Measurements from ENCODE around the gene PCBP3.
"Not testable (repeated sequence)": the region's sequence is repeated elsewhere in the genome, so short reads cannot be mapped to it uniquely, and the experiment has no call there.

The PCBP3 gene

GRCh38 chr21:45965084-45965809 is 321.7 kb downstream of the PCBP3 start:
- no peak for DNase-seq (ENCODE audit: low spot score)

DNA sequence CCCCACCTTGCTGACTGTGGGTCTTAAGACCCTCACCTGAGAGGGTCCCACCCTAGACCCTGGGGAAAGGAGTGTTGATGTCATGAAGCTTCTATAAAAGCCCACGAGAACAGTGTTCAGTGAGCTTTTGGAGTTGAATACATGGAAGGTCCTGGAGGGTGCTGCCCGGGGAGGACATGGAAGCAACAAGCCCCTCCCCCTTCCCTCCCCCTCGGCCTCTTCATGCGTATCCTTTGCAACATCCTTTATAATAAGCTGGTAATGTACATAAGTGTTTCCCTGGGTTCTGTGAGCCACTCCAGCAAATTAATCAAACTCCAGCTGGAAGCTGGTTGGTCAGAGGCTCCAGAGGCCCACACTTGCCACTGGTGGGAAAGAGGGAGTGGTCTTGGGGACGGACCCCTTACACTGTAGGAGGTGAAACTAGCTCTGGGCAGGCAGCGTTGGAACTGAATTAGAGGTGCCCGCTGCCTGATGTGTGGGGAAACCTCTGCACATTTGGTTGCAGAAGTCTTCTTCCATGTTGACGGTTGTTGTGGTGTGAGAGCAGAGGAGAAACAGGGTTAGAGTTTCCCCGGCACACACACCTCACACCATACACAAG is 323.4 kb downstream of the PCBP3 start:
- no peak for DNase-seq (ENCODE audit: low spot score)

GRCh38 chr21:45969921-45970673 is 326.6 kb downstream of the PCBP3 start:
- no peak for DNase-seq (ENCODE audit: low spot score)

GRCh38 chr21:45970674-45971615 is 327.4 kb downstream of the PCBP3 start:
- DNase-seq (ENCODE audit: low spot score): peak; percentile 8

GRCh38 chr21:45971616-45972352 is 328.3 kb downstream of the PCBP3 start:
- DNase-seq (ENCODE audit: low spot score): no peak

GRCh38 chr21:45972353-45972715 is 328.8 kb downstream of the PCBP3 start:
- DNase-seq (ENCODE audit: low spot score): no peak

DNA sequence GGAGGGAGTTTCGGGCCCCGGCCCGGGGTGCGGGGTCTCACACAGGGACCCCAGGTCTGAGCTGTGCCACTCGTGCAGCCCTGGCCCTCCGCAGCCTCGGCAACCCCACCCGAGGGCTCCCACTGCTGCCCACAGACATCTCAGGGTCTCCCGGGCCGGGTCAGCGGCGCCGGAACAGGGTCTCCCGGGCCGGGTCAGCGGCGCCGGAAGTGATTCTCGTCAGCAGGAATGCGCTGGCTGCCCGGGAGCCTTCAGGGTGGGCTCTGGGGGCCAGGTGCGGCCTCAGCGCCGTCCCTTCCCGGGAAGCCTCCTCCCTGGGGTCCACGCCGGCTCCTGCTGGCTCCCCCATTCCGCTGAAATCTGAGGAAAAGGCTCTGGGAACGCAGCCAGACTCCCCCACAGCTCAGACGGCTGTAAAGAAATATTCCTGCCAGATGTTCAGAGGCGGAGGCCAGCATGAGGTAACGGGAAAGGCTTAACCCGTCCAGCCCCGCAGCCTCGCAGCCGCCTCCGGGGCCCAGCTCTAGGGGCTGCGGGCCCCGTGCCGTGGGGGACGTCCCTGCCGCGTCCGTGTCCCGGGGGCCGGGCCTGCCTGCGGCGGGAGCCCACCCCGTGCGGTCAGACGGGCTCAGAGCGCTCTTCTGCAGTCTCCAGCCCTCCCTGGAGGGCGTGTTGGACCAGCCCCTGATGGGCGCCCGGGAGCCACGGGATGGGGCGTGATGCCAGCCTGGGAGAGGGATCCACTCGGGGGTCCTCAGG is 329.4 kb downstream of the PCBP3 start:
- DNase-seq (ENCODE audit: low spot score): no peak

- no peak for DNase-seq (ENCODE audit: low spot score)
These were observed 330.0 kb downstream of the PCBP3 start for GRCh38 chr21:45973475-45974072.

DNA sequence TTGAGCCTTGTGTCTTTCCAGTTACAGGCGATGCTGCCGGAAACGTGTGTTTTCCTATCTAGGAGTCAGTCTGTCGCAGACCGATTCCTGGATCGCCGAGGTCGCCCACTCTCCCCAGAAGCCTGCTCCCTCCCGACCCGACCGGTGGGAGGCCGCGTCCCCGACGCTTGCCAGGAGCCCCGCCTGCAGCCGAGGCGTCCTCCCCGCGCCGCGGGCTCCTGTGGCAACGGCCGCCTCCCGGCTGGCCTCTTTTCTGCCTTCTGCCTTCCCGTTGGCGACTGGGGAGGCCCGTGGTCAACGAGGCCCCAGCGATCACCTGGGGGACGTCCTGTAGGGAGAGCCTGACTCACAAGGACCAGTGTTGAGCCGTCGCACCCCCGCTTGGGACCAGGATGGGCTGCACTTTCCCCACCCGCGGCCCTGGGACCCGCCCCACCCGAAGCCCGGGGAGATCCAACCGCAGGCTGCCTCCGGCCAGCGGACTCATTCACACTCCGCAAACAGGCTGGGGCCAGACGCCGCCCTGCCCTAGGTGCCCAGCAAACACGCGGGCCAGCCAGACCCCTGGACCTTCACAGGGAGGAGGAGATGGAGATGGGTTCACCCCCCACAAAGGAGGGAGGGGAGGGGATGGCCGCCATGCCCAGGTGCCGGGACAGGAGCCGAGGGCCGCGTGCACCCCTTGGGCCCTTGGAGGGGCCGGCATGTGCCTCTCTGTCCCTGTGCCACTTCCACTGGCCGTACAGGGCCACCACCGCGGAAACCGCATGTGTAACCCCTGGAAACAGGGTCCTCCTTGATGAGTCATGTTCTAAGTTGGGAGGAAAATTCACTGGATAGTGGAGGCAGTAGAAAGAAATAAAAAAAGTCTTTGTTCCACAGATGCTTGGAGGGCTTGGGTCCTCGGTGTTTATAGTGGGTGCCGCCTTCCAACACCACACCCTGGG is 330.8 kb downstream of the PCBP3 start:
- DNase-seq (ENCODE audit: low spot score): no peak

- DNase-seq (ENCODE audit: low spot score): no peak
These were observed 331.6 kb downstream of the PCBP3 start for GRCh38 chr21:45975020-45975666.

GRCh38 chr21:45975667-45976409 is 332.3 kb downstream of the PCBP3 start:
- DNase-seq (ENCODE audit: low spot score): not testable (repeated sequence)

DNA sequence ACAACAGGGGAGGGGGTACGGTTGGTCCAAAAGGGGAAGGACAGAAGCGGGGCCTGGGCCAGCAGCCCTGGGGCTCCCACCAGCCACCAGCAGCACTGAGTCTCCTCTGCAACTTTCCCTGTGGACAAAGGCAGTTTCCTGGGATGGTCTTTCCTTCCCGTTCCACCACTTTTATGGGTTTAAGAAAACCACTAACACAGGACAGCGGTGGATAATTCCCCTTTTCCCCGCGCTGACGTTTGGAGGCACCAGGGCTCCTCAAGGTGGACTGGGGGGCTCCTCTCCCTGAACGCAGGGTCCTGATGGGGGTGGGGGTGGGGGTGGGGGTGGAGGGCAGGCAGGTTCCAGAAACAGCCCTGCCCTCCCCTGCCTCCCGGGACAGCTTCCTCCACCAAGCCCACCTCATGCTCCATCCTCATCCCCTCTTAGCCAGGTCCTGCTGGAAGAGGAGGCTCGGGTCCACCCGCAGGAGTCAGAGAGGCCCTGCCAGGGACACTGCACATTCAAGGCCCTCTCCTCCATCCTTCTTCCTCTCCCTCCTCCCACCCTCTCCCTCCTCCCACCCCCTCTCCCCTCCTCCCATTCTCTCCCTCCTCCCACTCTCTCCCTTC is 333.3 kb downstream of the PCBP3 start:
- DNase-seq (ENCODE audit: low spot score): no peak

GRCh38 chr21:45977396-45977795 is 333.9 kb downstream of the PCBP3 start:
- no peak for DNase-seq (ENCODE audit: low spot score)

- no peak for DNase-seq (ENCODE audit: low spot score)
These were observed 335.7 kb downstream of the PCBP3 start for GRCh38 chr21:45979141-45979631.

- DNase-seq (ENCODE audit: low spot score): no peak
These were observed 336.1 kb downstream of the PCBP3 start for GRCh38 chr21:45979651-45980050.

DNA sequence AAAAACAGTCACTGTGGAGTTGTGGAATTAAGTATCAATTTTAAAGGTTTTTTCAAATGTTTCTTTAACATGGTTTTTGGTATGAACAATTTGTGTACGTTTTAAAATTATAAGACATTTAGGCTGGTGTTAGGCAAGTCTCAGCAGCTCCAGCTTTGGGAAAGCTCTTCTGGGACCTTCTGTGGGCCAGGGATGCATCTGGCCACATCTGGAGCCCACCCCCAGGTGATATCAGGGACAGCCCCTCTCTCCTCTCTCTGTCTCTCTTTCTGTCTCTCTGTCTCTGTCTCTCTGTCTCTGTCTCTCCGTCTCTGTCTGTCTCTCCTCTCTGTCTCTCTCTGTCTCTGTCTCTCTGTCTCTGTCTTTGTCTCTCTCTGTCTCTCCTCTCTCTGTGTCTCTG is 336.7 kb downstream of the PCBP3 start:
- DNase-seq (ENCODE audit: low spot score): no peak

DNA sequence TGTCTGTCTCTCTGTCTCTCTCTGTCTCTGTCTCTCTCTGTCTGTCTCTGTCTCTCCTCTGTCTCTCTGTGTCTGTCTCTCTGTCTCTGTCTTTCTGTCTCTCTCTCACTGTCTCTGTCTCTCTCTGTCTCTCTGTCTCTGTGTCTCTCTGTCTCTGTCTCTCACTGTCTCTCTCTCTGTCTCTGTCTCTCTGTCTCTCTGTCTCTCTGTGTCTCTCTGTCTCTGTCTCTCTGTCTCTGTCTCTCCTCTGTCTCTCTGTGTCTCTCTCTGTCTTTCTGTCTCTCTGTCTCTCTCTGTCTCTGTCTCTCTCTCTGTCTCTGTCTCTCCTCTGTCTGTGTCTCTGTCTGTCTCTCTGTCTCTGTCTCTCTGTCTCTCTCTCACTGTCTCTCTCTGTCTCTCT is 337.2 kb downstream of the PCBP3 start:
- DNase-seq (ENCODE audit: low spot score): no peak
